Activated CD8-positive, alpha-beta T cell treated with anti-CD3 and anti-CD28 coated beads, Interleukin-2, amount 10 ng/mL, durations not matched to agents 7 days and 5 days (primary cell): Measurements from ENCODE around the gene ZIC3. TPM values are rescaled to one million over a fixed set of nuclear protein-coding genes. Genes with fewer than 3 reads are reported as not detected.

Experiments
- ATAC-seq: fragments of 150-1000 bp; cut with Tn5 transposase; one replicate; pipeline ENCODE4 v1.10.0; 2021; ENCODE audit warnings: moderate library complexity
- CTCF ChIA-PET: fragments of 350-600 bp; sonication (Branson Sonifier 250); formaldehyde crosslinking; loops from one replicate; lab custom pipeline; 2021; ENCODE audit warnings: antibody characterized with exemption; lab: Charles Lee
- POLR2A ChIA-PET: fragments of 350-600 bp; sonication (Branson Sonifier 250); formaldehyde crosslinking; loops from one replicate; lab custom pipeline; 2021; ENCODE audit warnings: antibody characterized with exemption; lab: Charles Lee
- DNase-seq: peaks from one replicate; pipeline ENCODE4 v3.0.0-alpha.2; 2020
- H3K27ac Mint-ChIP-seq: one replicate; pipeline ENCODE4 v1.8.0; 2021; ENCODE audit warnings: mild to moderate bottlenecking, mixed read lengths
- H3K27me3 Mint-ChIP-seq: one replicate; pipeline ENCODE4 v1.8.0; 2021; ENCODE audit warnings: low read depth, mixed read lengths
- H3K36me3 Mint-ChIP-seq: one replicate; pipeline ENCODE4 v1.8.0; 2021; ENCODE audit warnings: low read depth, mixed read lengths
- H3K4me1 Mint-ChIP-seq: one replicate; pipeline ENCODE4 v1.8.0; 2021; ENCODE audit warnings: low read depth, mixed read lengths
- H3K4me3 Mint-ChIP-seq: one replicate; pipeline ENCODE4 v1.8.0; 2021; ENCODE audit warnings: mild to moderate bottlenecking, mixed read lengths
- H3K9me3 Mint-ChIP-seq: one replicate; pipeline ENCODE4 v1.8.0; 2022; ENCODE audit warnings: mixed read lengths; ENCODE audit not compliant: insufficient read depth
- total RNA-seq, 2 experiments: library from RNA; stranded (reverse); gene quantifications; one replicate each; pipeline ENCODE4 v1.2.3, GENCODE V29; 2021

Gene ZIC3
- total RNA-seq, 2 experiments from 2014 or later: not detected

- no peak overlapping the region for H3K27ac Mint-ChIP-seq
- H3K4me3 Mint-ChIP-seq: no peak overlapping the region
- H3K9me3 Mint-ChIP-seq: no peaks in the 10 kb centered on the region
- peaks cover 27% of the 10 kb centered on the region for H3K27me3 Mint-ChIP-seq
- ChIA-PET POLR2A (no interaction called here), CTCF (no interaction called here)
- DNase-seq (no peak), ATAC-seq (no peak)
- no peaks in the 10 kb centered on the region for H3K4me1 Mint-ChIP-seq
- no peaks in the 10 kb centered on the region for H3K36me3 Mint-ChIP-seq
These were observed 9.8 kb downstream of the ZIC3 start for GRCh38 chrX:137575596-137576255.

DNA sequence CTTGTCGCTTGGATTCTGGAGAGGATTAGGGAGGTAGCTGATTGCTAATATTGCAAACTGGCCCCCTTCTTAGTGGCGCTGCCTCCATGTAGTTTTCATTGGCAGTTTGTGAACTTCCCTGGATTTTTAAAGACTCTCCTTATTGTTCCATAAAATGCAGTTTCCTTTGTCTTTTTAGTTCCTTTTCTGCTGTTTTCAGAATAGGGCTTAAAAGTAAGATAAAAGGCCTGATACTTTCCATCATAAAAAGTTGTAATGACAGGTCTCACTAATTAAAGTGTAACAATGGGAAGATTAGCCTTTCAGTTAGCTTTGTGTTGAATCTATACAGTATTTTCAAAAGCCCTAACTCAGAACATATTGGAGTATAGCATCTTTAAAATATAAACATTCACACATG is 21.2 kb downstream of the ZIC3 start:
- no peaks in the 10 kb centered on the region for H3K27me3 Mint-ChIP-seq
- no peak overlapping the region for H3K4me3 Mint-ChIP-seq
- POLR2A ChIA-PET: no interaction called here

DNA sequence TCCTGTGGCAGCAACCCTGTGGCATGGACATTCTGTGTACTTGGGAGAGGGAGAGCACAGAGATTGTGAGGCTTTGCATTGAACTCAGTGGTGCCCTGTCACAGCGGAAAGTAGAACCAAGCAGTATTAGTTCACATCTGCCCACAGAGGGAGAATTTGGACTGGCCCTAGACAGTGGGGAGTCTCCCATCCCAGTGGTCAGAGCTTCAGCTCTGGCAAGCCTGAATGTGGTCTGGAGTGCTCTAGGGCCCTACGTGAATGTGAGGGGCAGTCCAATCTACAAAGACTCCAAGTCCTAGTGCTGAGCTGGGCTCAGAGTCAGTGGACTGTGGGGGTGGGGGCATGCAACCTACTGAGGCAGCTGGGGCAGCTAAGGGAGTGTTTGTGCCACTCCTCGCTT is 34.8 kb downstream of the ZIC3 start:
- ATAC-seq: no peak
- ChIA-PET POLR2A (no interaction called here), CTCF (no interaction called here)
- Mint-ChIP-seq H3K4me1 (no peaks in the 10 kb centered on the region), H3K36me3 (no peaks in the 10 kb centered on the region), H3K4me3 (no peak overlapping the region), H3K9me3 (no peaks in the 10 kb centered on the region), H3K27me3 (no peaks in the 10 kb centered on the region), H3K27ac (no peak overlapping the region)
- no peak for DNase-seq

More for the DNA sequence above, 21.2 kb downstream of the ZIC3 start:
- Mint-ChIP-seq H3K4me1 (no peaks in the 10 kb centered on the region), H3K36me3 (no peaks in the 10 kb centered on the region), H3K27ac (no peak overlapping the region), H3K9me3 (no peaks in the 10 kb centered on the region)
- DNase-seq: no peak
- no peak for ATAC-seq
- CTCF ChIA-PET: no interaction called here
